ENCODE measurements around the gene PHC1. TPM values are rescaled to one million over a fixed set of nuclear protein-coding genes. Genes with fewer than 3 reads are reported as not detected.

The PHC1 gene
- total and polyA plus RNA-seq, 3 donors from 2014 or later: 112 to 154 (median 134) TPM

GRCh38 chr12:8960176-8960575 is 45.9 kb downstream of the PHC1 start:
- Histone ChIP-seq H3K4me3 (no peak overlapping the region), H3K27me3 (no peaks in the 10 kb centered on the region), H3K36me3 (ENCODE audit: low read depth, missing control alignments) (no peaks in the 10 kb centered on the region), H3K9me3 (no peaks in the 10 kb centered on the region), H3K27ac (no peak overlapping the region), H3K4me1 (no peaks in the 10 kb centered on the region)
- intact Hi-C loops (cut with DNase I; ENCODE audit: low total_unique reads): no loop called here
- 92 to 94% methylated on average over 2 of the region's 2 CpGs for WGBS, 2 donors
- TF ChIP-seq CTCF (IDR thresholded peaks at IDR 0.05): no peak
- no peak for TF ChIP-seq POLR2A (IDR thresholded peaks at IDR 0.05)
- DNase-seq: no peak

GRCh38 chr12:8968761-8969160 is 54.5 kb downstream of the PHC1 start:
- intact Hi-C loops (cut with DNase I; ENCODE audit: low total_unique reads): no loop called here
- Histone ChIP-seq H3K4me1 (no peaks in the 10 kb centered on the region), H3K4me3 (no peak overlapping the region), H3K27ac (no peak overlapping the region), H3K36me3 (ENCODE audit: low read depth, missing control alignments) (no peaks in the 10 kb centered on the region), H3K27me3 (no peaks in the 10 kb centered on the region), H3K9me3 (no peaks in the 10 kb centered on the region)
- TF ChIP-seq POLR2A (IDR thresholded peaks at IDR 0.05) (no peak), CTCF (IDR thresholded peaks at IDR 0.05) (no peak)
- no peak for DNase-seq

GRCh38 chr12:8969861-8970411 is 55.6 kb downstream of the PHC1 start:
- TF ChIP-seq POLR2A (IDR thresholded peaks at IDR 0.05) (no peak), CTCF (IDR thresholded peaks at IDR 0.05) (no peak)
- DNase-seq: no peak
- Histone ChIP-seq H3K36me3 (ENCODE audit: low read depth, missing control alignments) (no peaks in the 10 kb centered on the region), H3K27me3 (no peaks in the 10 kb centered on the region), H3K4me1 (no peaks in the 10 kb centered on the region), H3K9me3 (no peaks in the 10 kb centered on the region), H3K27ac (no peak overlapping the region), H3K4me3 (no peak overlapping the region)
- WGBS, 2 donors: 72 to 83% methylated on average over 2 of the region's 2 CpGs
- intact Hi-C loops (cut with DNase I; ENCODE audit: low total_unique reads): no loop called here

- H3K27me3 ChIP-seq: no peaks in the 10 kb centered on the region
- DNase-seq: no peak
- TF ChIP-seq CTCF (IDR thresholded peaks at IDR 0.05) (no peak), POLR2A (IDR thresholded peaks at IDR 0.05) (no peak)
- intact Hi-C loops (cut with DNase I; ENCODE audit: low total_unique reads): no loop called here
- no peaks in the 10 kb centered on the region for H3K36me3 ChIP-seq (ENCODE audit: low read depth, missing control alignments)
- 77 to 88% methylated on average over 1 of the region's 1 CpG for WGBS, 2 donors
- H3K9me3 ChIP-seq: no peaks in the 10 kb centered on the region
- no peak overlapping the region for H3K4me3 ChIP-seq
- H3K4me1 ChIP-seq: no peaks in the 10 kb centered on the region
- no peak overlapping the region for H3K27ac ChIP-seq
Measured at GRCh38 chr12:8970432-8970831, 56.1 kb downstream of the PHC1 start.

GRCh38 chr12:8980137-8980536 is 65.8 kb downstream of the PHC1 start:
- H3K36me3 ChIP-seq (ENCODE audit: low read depth, missing control alignments): no peaks in the 10 kb centered on the region
- H3K9me3 ChIP-seq: no peaks in the 10 kb centered on the region
- no peaks in the 10 kb centered on the region for H3K4me1 ChIP-seq
- H3K4me3 ChIP-seq: no peak overlapping the region
- no peaks in the 10 kb centered on the region for H3K27me3 ChIP-seq
- TF ChIP-seq CTCF (IDR thresholded peaks at IDR 0.05) (no peak), POLR2A (IDR thresholded peaks at IDR 0.05) (no peak)
- WGBS, 2 donors: 88 to 96% methylated on average over 3 of the region's 3 CpGs
- H3K27ac ChIP-seq: no peak overlapping the region
- intact Hi-C loops (cut with DNase I; ENCODE audit: low total_unique reads): no loop called here
- DNase-seq: no peak

Data from testis (tissue), 3 donors.